WERI-Rb-1 (cell line): Measurements from ENCODE around the gene SNUPN.

Source experiments
- DNase-seq: peaks from one replicate; pipeline ENCODE4 v3.0.0-alpha.2; 2020
- H3K27ac ChIP-seq: fragments of 250-450 bp; sonication (Bioruptor Pico); 2 replicates; pipeline ENCODE4 v1.5.1; 2020; ENCODE audit warnings: mild to moderate bottlenecking, moderate library complexity
- H3K27me3 ChIP-seq: fragments of 250-450 bp; sonication (Bioruptor Pico); 2 replicates; pipeline ENCODE4 v1.5.1; 2021; ENCODE audit warnings: mild to moderate bottlenecking, low read depth, moderate library complexity; ENCODE audit not compliant: insufficient read depth, severe bottlenecking
- H3K36me3 ChIP-seq: fragments of 250-450 bp; sonication (Bioruptor Pico); 2 replicates; pipeline ENCODE4 v1.5.1; 2020; ENCODE audit warnings: mild to moderate bottlenecking, moderate library complexity
- H3K4me3 ChIP-seq: 2 replicates; pipeline ENCODE4 v1.5.1; 2011; ENCODE audit warnings: low read depth, mild to moderate bottlenecking, control low read depth, low read length
- H3K9me3 ChIP-seq: fragments of 250-450 bp; sonication (Bioruptor Pico); 2 replicates; pipeline ENCODE4 v1.5.1; 2021; ENCODE audit warnings: mild to moderate bottlenecking, moderate library complexity; ENCODE audit not compliant: severe bottlenecking
- TF ChIP-seq, protein P1 (sequence below): IDR thresholded peaks from 2 replicates; pipeline ENCODE4 v1.5.1; 2011; ENCODE audit warnings: low read depth, mild to moderate bottlenecking, control low read depth, inconsistent platforms, low read length

SNUPN gene

DNA sequence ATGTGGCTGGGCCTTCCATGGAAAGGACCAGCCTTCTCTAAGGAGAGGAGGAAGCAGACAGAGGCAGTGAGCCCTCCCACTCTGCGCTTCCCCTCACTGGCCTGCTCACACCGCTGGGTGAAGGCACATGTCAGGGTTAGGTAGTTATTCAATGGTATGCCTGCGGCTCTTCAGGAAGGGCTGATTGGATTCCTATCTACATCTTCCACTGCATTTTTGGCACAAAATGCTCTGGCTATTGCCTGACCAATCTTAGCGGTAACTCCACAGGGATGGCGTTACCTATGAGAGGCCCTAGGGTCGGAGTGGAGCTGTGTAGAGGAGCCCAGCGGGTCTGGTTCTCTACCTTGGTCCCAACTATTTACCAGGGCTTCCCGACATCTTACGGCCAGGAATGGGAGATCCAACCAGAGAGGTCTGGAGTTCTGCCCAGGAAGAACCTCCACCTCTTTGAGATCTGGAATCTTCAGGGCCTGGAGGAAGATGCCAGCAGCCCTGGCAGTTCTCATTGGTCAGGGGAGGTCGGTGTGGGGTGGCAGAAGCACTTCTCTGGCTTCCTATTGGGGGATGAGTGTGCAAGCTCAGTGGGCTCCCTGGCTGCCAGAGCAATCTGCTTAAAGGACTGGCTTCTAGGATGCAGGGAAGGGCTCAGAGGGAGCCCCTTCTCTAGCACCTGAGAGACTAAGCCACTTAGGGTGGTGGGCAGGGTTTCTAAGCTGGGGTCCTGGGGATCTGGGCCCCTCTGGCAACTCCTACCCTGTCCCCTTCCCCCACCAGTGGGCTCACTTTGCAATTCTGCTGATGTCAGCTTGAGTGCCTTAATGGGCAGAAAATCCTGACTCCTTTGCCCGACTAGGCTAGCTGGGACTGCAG lies 46.4 kb upstream of the SNUPN start:
- H3K36me3 ChIP-seq: peaks cover 16% of the 10 kb centered on the region
- peak; percentile 49 for DNase-seq
- no peak overlapping the region for H3K4me3 ChIP-seq
- H3K27ac ChIP-seq: peak overlapping the region; percentile 80
- TF ChIP-seq, protein P1, sequence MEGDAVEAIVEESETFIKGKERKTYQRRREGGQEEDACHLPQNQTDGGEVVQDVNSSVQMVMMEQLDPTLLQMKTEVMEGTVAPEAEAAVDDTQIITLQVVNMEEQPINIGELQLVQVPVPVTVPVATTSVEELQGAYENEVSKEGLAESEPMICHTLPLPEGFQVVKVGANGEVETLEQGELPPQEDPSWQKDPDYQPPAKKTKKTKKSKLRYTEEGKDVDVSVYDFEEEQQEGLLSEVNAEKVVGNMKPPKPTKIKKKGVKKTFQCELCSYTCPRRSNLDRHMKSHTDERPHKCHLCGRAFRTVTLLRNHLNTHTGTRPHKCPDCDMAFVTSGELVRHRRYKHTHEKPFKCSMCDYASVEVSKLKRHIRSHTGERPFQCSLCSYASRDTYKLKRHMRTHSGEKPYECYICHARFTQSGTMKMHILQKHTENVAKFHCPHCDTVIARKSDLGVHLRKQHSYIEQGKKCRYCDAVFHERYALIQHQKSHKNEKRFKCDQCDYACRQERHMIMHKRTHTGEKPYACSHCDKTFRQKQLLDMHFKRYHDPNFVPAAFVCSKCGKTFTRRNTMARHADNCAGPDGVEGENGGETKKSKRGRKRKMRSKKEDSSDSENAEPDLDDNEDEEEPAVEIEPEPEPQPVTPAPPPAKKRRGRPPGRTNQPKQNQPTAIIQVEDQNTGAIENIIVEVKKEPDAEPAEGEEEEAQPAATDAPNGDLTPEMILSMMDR: no peak
- no peaks in the 10 kb centered on the region for H3K27me3 ChIP-seq
- no peaks in the 10 kb centered on the region for H3K9me3 ChIP-seq

DNA sequence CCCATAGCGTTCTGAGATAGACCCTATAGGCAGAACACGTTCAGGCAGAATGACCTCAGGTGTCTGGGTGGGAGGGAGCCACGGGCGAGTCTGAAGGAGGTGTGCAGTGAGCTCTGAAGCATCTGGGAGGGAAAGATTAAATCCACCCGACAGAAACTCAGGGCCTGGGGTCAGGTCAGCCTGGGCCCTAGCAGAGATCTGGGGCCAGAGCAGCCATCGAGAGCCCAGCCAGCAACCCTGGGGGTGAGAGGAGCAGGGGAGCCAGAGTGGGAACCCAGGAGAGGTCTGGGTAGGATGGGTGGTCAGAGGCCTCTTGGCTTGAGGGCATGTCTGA lies 44.3 kb upstream of the SNUPN start:
- no peak for DNase-seq
- no peak overlapping the region for H3K27ac ChIP-seq
- TF ChIP-seq, protein P1: no peak
- H3K36me3 ChIP-seq: no peaks in the 10 kb centered on the region
- H3K27me3 ChIP-seq: no peaks in the 10 kb centered on the region
- H3K4me3 ChIP-seq: no peak overlapping the region
- no peaks in the 10 kb centered on the region for H3K9me3 ChIP-seq

DNA sequence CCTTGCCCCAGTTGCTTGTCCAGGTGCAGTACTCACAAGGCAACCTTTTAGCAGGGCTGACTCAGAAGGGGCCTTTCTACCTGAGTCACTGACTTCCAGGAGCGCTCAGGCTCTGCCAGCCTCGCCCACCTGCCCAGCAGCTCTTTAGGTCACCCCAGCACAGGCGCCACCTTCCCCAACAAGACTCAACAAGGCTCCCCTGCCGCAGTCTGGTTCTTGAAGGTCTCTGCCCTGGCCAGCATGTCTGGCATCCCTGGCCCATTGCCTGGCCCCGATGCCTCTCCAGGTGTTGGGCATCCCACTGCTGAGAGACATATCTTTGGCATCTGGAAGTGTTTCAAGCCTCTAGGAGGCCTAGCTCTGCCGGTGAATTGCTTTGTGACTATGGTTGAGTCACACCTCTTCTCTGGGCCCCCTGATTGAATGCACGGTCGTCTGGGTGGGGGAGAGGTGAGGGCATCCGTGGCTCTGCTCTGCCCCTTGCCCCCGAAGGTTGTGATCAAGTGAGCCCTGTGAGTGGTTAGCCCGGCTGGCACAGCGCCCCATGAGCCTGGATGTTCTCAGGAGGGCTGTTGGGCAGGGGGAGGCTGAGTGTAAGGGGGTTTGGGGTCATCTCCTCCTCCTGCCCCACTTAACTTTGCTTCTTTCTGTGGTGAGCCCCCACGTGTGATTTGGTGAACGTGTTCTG lies 43.8 kb upstream of the SNUPN start:
- no peaks in the 10 kb centered on the region for H3K36me3 ChIP-seq
- H3K27me3 ChIP-seq: no peaks in the 10 kb centered on the region
- H3K4me3 ChIP-seq: no peak overlapping the region
- no peak for DNase-seq
- H3K27ac ChIP-seq: no peak overlapping the region
- TF ChIP-seq, protein P1: no peak
- H3K9me3 ChIP-seq: no peaks in the 10 kb centered on the region

DNA sequence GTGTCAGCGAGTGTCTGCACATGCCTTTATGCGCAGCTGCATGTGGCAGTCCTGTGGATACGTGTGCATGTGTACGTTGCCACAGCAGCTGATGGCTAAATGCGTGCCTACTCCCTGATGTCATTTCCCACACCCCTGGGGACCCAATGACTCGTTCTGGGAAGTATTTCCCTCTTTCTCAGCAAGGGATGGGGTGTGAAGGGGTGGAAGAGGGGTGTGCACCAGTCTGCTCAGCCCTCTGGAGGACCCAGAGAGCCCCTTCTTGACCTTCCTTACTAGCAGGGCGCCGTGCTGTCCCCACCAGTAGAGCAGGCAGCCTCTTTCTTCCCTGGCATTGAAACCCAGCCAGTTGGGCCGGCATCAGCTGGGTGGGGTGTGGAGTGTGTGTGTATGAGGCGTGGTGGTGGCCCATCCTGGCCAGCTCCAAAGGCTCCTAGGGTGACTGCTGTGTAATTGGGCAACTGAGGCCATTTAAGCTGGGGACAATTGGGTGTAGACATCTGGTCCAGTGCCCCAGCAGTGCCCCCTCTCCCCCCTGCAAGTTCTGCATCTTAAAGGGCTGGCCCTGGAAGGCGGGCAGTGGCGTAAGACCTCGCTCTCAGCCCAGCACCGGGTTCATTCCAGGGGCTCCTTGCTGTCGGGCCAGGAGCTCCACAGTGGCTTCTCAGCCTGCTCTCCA lies 41.4 kb upstream of the SNUPN start:
- Histone ChIP-seq H3K9me3 (no peaks in the 10 kb centered on the region), H3K4me3 (no peak overlapping the region), H3K36me3 (no peaks in the 10 kb centered on the region), H3K27ac (no peak overlapping the region), H3K27me3 (no peaks in the 10 kb centered on the region)
- TF ChIP-seq, protein P1: no peak
- no peak for DNase-seq

DNA sequence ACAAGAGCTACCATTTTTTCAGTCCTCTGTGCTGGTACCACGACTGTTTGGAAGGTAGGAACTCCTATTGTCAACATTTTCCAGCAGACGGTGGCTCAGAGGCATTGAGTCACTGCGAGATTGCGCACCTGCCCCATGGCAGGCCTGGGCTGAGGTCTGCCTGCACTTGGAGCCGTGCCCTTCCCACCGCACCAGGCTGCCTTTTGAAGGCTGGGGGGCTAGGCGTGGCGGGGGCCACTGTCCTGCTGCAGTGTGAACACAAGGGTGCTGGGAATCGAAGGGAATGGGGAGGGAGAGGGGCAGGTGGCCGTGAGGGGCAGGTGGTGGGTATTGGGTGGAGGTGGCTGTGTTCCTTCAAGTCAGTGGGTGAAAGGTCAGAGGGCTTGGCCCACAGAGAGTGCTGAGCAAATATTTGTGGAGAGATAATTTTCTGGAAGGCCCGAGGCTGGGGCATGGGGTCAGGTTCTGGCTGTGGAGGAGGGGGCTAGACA lies 38.5 kb upstream of the SNUPN start:
- Histone ChIP-seq H3K9me3 (no peaks in the 10 kb centered on the region), H3K36me3 (no peaks in the 10 kb centered on the region), H3K4me3 (no peak overlapping the region), H3K27me3 (no peaks in the 10 kb centered on the region), H3K27ac (no peak overlapping the region)
- DNase-seq: no peak
- TF ChIP-seq, protein P1: no peak
